HG02763 (cell line): ENCODE measurements around the gene NAV3.
"Not testable (repeated sequence)": the region's sequence is repeated elsewhere in the genome, so short reads cannot be mapped to it uniquely, and the experiment has no call there.

Experiments used
- ATAC-seq: cut with Tn5 transposase; IDR thresholded peaks from one replicate; pipeline ENCODE4 v1.9.1; 2021; ENCODE audit warnings: mild to moderate bottlenecking, moderate library complexity; ENCODE audit not compliant: unreplicated experiment

The NAV3 gene

GRCh38 chr12:78240827-78241226 is 410.1 kb downstream of the NAV3 start:
- no peak for ATAC-seq

GRCh38 chr12:78241446-78241845 is 410.8 kb downstream of the NAV3 start:
- ATAC-seq: no peak

GRCh38 chr12:78244916-78245507 is 414.3 kb downstream of the NAV3 start:
- no peak for ATAC-seq

- no peak for ATAC-seq
These were observed 417.6 kb downstream of the NAV3 start for GRCh38 chr12:78248321-78248720.

- ATAC-seq: no peak
These were observed 418.9 kb downstream of the NAV3 start for GRCh38 chr12:78249578-78249977.

- ATAC-seq: not testable (repeated sequence)
These were observed 427.0 kb downstream of the NAV3 start for GRCh38 chr12:78257662-78258061.

- ATAC-seq: no peak
These were observed 430.3 kb downstream of the NAV3 start for GRCh38 chr12:78260976-78261375.

- no peak for ATAC-seq
These were observed 431.2 kb downstream of the NAV3 start for GRCh38 chr12:78261901-78262300.
